NB4 (cell line): ENCODE data around the gene DNAH17.

Experiments
- CTCF ChIP-seq: IDR thresholded peaks from one replicate; pipeline ENCODE4 v1.5.1; 2012; ENCODE audit warnings: low read depth, low read length
- MYC ChIP-seq: IDR thresholded peaks from 2 replicates; pipeline ENCODE4 v1.6.1; 2011; ENCODE audit warnings: low read depth, low read length
- POLR2A ChIP-seq: IDR thresholded peaks from 2 replicates; pipeline ENCODE4 v1.6.1; 2011; ENCODE audit warnings: mild to moderate bottlenecking; ENCODE audit not compliant: insufficient read length; ENCODE audit errors: extremely low read depth

DNA sequence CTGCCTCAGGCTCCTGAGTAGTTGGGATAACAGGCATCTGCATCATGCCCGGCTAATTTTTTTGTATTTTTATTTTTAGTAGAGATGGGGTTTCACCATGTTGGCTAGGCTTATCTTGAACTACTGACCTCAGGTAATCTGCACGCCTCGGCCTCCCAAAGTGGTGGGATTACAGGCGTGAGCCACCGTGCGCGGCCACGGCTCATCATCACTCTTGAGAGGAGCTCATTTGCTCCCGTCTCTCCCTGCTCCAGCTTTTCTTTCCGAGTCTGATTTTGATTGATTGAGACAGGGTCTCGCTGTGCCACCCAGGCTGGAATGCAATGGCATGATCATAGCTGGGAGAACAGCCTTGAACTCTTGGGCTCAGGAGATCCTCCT is 186.2 kb downstream of the DNAH17 start:
- TF ChIP-seq CTCF (no peak), POLR2A (no peak), MYC (no peak)
